ENCODE results near the gene FEN1.

Gene FEN1

GRCh38 chr11:61844909-61845565, 52.3 kb downstream of the FEN1 start:
- Histone ChIP-seq H2BK15ac (replicated peaks; ENCODE audit: low read depth) (no peak overlapping the region), H3K4me3 (ENCODE audit: low read length) (no peak overlapping the region), H2BK5ac (ENCODE audit: low read length) (no peak overlapping the region), H3K79me2 (ENCODE audit: control insufficient read depth, insufficient read depth, low read length) (no peaks in the 10 kb centered on the region), H3K4me1 (ENCODE audit: control insufficient read depth, low read depth, low read length) (no peaks in the 10 kb centered on the region), H2BK120ac (ENCODE audit: low read depth, low read length) (no peak overlapping the region), H3K18ac (ENCODE audit: low read length) (no peak overlapping the region), H4K8ac (ENCODE audit: low read depth, low read length) (no peak overlapping the region), H3K9ac (ENCODE audit: low read length) (no peak overlapping the region), H3K79me1 (ENCODE audit: low read length) (peaks cover 13% of the 10 kb centered on the region), H3K4me2 (ENCODE audit: low read length) (no peak overlapping the region), H3K23ac (ENCODE audit: low read length) (no peak overlapping the region), H3K27me3 (ENCODE audit: insufficient read depth, low read length, poor library complexity) (no peaks in the 10 kb centered on the region), H3K36me3 (ENCODE audit: control insufficient read depth, insufficient read depth, low read length) (peaks cover 38% of the 10 kb centered on the region), H3K4ac (ENCODE audit: low read depth, low read length) (no peak overlapping the region), H3K27ac (ENCODE audit: low read depth, low read length) (no peak overlapping the region), H2AK5ac (ENCODE audit: low read length) (no peak overlapping the region), H3K56ac (ENCODE audit: low read length) (peak overlapping the region; percentile 15), H4K5ac (ENCODE audit: low read length) (no peak overlapping the region)
- no CpG with 5 or more reads among the region's 16 CpGs for WGBS (ENCODE audit: extremely low coverage, insufficient coverage, low lambda C conversion rate)
- DNase-seq, result no peak

GRCh38 chr11:61846362-61847020, 53.8 kb downstream of the FEN1 start:
- H3K36me3 ChIP-seq (ENCODE audit: control insufficient read depth, insufficient read depth, low read length), result peaks cover 37% of the 10 kb centered on the region
- H3K27ac ChIP-seq (ENCODE audit: low read depth, low read length), result no peak overlapping the region
- no CpG with 5 or more reads among the region's 10 CpGs for WGBS (ENCODE audit: extremely low coverage, insufficient coverage, low lambda C conversion rate)

More at GRCh38 chr11:61846362-61847020, 53.8 kb downstream of the FEN1 start:
- Histone ChIP-seq H3K23ac (ENCODE audit: low read length) (no peak overlapping the region), H4K8ac (ENCODE audit: low read depth, low read length) (no peak overlapping the region), H2BK120ac (ENCODE audit: low read depth, low read length) (no peak overlapping the region), H3K4me1 (ENCODE audit: control insufficient read depth, low read depth, low read length) (no peaks in the 10 kb centered on the region), H2BK15ac (replicated peaks; ENCODE audit: low read depth) (no peak overlapping the region), H3K4me2 (ENCODE audit: low read length) (no peak overlapping the region), H3K4me3 (ENCODE audit: low read length) (no peak overlapping the region), H3K56ac (ENCODE audit: low read length) (no peak overlapping the region), H3K79me2 (ENCODE audit: control insufficient read depth, insufficient read depth, low read length) (no peaks in the 10 kb centered on the region), H3K79me1 (ENCODE audit: low read length) (peaks cover 10% of the 10 kb centered on the region), H3K9ac (ENCODE audit: low read length) (no peak overlapping the region), H3K4ac (ENCODE audit: low read depth, low read length) (no peak overlapping the region), H3K27me3 (ENCODE audit: insufficient read depth, low read length, poor library complexity) (no peaks in the 10 kb centered on the region), H2BK5ac (ENCODE audit: low read length) (no peak overlapping the region), H4K5ac (ENCODE audit: low read length) (no peak overlapping the region), H2AK5ac (ENCODE audit: low read length) (no peak overlapping the region), H3K18ac (ENCODE audit: low read length) (no peak overlapping the region)
- DNase-seq, result no peak

Data from mesendoderm (in vitro differentiated cells).